Raji (cell line): ENCODE data around the gene ADAMTS14.

ENCODE experiments used
- POLR2A ChIP-seq: IDR thresholded peaks from 2 replicates; pipeline ENCODE4 v1.6.1; 2011; ENCODE audit warnings: low read depth, low read length, control low read depth; ENCODE audit not compliant: insufficient read depth

The ADAMTS14 gene

GRCh38 chr10:70745555-70745954 is 73.2 kb downstream of the ADAMTS14 start:
- TF ChIP-seq POLR2A = no peak

- TF ChIP-seq POLR2A = no peak
These were observed 75.1 kb downstream of the ADAMTS14 start for GRCh38 chr10:70747192-70747965.

DNA sequence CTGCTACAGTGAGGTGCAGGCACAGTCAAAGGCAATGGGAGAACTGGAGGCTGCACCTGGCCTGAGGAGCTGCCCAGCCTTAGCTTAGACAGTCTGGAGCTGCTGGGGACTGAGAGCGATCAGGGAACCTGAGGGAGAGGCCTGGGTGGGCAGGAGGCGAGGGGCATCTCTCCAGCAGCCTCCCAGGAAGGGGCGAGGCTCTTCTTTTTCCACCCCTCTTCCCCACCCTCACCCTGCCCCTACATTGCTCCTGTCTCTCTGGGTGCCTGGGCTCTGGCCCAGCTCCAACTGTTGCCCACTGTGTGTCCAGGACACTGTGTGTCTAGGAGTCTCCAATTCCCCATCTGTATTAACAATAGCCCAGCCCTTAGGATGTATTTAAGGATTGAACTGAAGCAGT is 76.0 kb downstream of the ADAMTS14 start:
- TF ChIP-seq POLR2A = no peak

GRCh38 chr10:70748801-70749573 is 76.7 kb downstream of the ADAMTS14 start:
- TF ChIP-seq POLR2A = no peak

- TF ChIP-seq POLR2A = no peak
These were observed 77.5 kb downstream of the ADAMTS14 start for GRCh38 chr10:70749756-70750155.

DNA sequence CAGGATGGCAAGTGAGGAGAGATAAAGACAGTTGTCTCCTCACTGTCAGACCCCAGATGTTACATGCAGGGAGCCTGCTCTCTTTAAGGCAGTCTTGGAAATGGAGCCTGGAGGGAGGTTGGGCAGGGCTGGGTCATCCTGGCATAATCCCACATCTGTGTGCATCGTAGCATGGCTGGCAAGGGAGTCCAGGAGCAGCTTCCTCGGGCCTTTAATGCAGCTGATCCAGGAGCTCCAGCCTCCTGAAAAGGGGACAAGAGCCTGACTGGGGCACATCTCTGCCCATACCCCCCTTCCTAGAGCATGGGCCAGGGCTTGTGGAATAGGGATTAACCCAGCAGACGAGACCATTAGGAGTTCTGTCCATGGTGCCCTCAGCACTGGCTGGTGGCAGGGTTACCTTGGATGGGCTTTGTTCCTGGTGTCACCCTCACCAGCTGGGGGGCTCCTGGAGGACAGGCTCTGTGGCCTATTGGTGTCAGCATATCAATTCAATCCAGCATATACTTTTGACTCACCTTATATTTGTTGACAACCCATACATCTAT is 77.9 kb downstream of the ADAMTS14 start:
- no peak for TF ChIP-seq POLR2A

GRCh38 chr10:70751356-70751755 is 79.0 kb downstream of the ADAMTS14 start:
- TF ChIP-seq POLR2A = no peak

GRCh38 chr10:70751991-70752390 is 79.7 kb downstream of the ADAMTS14 start:
- TF ChIP-seq POLR2A = no peak

- TF ChIP-seq POLR2A = no peak
These were observed 80.3 kb downstream of the ADAMTS14 start for GRCh38 chr10:70752571-70752970.

DNA sequence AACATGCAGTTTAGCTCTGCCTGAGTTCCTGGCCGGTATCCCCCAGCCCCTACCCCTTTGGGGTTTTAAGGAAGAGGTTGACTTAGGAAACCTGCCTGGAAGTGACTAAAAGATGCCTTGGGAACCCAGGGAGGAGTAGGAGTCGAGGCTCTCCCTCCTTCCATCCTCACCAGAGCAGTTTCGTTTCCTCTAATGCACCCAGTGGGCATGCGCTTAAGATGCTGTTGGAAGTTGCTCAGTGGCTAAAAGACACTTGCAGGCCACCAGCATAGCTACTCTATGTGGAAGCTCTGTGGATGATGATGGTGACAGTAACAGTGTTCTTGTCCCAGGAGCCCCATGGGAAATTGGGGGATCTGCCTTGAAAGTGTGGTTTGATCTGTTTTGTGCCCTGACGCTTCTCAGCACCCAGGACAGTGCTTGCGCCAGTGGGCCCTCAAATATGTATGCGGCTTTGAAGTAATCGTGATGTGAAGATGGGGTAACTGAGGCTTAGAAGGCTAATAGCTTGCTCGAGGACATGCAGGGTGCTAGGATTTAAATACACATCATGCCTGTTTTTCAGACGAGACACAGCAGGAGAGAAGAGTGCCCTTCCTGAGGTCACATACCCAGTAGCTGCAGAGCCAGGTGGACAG is 80.8 kb downstream of the ADAMTS14 start:
- no peak for TF ChIP-seq POLR2A

DNA sequence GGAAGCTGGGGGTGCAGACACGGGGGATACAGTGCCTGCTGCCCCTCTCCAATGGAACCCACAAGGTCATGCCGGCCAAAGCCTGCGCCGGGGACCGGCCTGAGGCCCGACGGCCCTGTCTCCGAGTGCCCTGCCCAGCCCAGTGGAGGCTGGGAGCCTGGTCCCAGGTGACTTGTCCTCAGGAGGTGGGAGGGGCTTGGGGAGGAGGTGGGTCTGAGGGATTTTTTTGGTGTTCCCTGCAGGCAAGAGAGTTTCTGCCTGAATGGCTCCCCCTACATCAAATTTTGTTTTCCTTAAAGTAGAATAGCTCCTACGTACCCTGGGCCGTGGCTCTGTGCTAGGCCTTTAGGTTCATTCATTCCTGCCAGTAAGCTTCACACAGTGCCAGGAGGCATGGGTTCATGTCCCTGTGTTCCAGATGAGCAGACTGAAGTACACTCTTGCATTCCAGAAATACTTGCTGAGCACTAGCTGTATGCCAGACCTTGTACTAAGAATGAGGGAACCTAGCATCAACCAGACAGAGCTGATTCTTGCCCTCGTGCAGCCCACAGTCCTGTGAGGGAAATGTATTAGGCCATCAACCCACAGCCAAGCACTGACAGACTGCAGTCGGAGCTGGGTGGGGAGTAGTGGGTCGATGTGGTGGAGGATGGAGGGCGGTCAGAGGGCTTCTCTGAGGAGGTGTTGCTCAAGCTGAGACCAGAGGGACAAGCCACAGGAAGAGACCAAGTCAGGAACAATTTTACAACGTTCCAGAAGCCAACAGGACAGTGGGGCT is 81.7 kb downstream of the ADAMTS14 start:
- TF ChIP-seq POLR2A = no peak

- no peak for TF ChIP-seq POLR2A
These were observed 84.5 kb downstream of the ADAMTS14 start for GRCh38 chr10:70756700-70757360.

GRCh38 chr10:70757856-70758255 is 85.5 kb downstream of the ADAMTS14 start:
- no peak for TF ChIP-seq POLR2A
